Measurements from ENCODE around the gene BTBD9. TPM values are rescaled to one million over a fixed set of nuclear protein-coding genes. Genes with fewer than 3 reads are reported as not detected.

BTBD9 gene
- total and polyA plus RNA-seq, 4 donors, result 8.7 to 73.9 (median 28.3) TPM

DNA sequence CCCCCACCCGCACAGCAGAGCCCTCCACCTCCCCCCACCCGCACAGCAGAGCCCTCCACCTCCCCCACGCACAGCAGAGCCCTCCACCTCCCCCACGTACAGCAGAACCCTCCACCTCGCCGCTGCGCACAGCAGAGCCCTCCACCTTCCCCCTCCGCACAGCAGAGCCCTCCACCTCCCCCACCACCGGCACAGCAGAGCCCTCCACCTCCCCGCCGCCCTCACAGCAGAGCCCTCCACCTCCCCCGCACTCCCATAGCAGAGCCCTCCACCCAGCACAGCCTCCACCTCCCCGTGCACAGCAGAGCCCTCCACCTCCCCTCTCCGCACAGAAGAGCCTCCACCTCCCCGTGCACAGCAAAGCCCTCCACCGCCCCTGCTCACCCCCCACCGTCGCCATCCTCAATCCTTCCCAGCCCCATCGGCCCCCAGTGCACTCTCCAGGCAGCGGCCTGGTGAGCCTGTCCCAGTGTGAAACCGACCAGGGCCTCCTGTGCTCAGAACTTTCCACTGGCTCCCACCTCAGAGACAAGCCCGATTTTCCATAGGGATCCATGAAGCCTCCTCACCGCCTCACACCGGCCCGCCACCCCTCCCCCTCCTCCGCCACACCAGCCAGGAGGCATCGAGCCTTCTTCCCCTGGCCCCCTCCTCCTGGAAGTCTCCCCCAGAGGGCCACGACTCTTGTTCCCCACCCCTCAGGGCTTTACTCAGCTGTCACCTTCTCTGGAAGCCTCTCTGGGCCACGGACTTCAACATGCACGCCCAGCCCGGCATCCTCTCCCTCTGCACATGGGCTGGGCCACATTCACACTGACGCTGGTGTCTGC lies 473.1 kb downstream of the BTBD9 start:
- no peak for ATAC-seq (ENCODE audit: insufficient read depth, low FRiP score)
- TF ChIP-seq, protein P1, sequence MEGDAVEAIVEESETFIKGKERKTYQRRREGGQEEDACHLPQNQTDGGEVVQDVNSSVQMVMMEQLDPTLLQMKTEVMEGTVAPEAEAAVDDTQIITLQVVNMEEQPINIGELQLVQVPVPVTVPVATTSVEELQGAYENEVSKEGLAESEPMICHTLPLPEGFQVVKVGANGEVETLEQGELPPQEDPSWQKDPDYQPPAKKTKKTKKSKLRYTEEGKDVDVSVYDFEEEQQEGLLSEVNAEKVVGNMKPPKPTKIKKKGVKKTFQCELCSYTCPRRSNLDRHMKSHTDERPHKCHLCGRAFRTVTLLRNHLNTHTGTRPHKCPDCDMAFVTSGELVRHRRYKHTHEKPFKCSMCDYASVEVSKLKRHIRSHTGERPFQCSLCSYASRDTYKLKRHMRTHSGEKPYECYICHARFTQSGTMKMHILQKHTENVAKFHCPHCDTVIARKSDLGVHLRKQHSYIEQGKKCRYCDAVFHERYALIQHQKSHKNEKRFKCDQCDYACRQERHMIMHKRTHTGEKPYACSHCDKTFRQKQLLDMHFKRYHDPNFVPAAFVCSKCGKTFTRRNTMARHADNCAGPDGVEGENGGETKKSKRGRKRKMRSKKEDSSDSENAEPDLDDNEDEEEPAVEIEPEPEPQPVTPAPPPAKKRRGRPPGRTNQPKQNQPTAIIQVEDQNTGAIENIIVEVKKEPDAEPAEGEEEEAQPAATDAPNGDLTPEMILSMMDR (IDR thresholded peaks at IDR 0.05; ENCODE audit: control extremely low read depth, extremely low read depth), result no peak
- Histone ChIP-seq H3K27ac (ENCODE audit: low read depth in 1 of 2, low read length in 1 of 2) (no peak overlapping the region), H3K4me3 (no peak overlapping the region), H3K27me3 (ENCODE audit: control insufficient read depth in 3 of 3, insufficient read depth in 3 of 3, low read length in 2 of 3) (no peaks in the 10 kb centered on the region), H3K4me1 (ENCODE audit: control insufficient read depth in 5 of 5, insufficient read depth in 5 of 5, low read length in 5 of 5) (peaks cover 0 to 15% (median 0%) of the 10 kb centered on the region in 5 donors), H3K36me3 (ENCODE audit: control insufficient read depth in 4 of 4, insufficient read depth in 4 of 4, low read length in 4 of 4) (peaks cover 0 to 3% (median 0%) of the 10 kb centered on the region in 4 donors), H3K9me3 (ENCODE audit: control insufficient read depth in 4 of 4, insufficient read depth in 3 of 4, low read length in 3 of 4) (no peaks in the 10 kb centered on the region), H3K9ac (ENCODE audit: insufficient read depth in 1 of 2, low read length in 2 of 2) (no peak overlapping the region)
- DNase-seq, result no peak
- 77 to 79% methylated on average over 25 to 32 of the region's 32 CpGs for WGBS, 2 donors

DNA sequence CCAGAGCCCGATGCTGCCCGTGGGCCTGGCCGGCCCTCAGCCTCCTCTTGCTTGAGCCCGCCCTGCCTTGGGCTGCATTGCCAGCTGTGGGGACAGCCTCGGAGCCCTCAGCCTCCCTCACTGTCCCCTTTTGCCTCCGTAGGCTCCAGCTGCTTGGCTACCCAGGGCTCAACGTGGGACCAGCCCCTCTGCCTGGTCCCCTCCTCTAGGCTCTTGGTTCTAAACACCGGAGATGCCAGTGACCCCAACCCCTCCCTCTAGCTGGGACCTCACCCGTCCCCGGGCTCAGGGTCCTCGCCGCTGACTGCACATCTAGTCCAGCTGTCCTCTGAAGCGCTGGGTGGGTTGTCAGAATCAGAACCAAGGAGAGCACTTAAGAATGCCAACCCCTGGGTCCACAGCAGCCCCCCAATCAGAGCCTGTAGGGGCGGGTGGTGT lies 475.0 kb downstream of the BTBD9 start:
- H3K27me3 ChIP-seq (ENCODE audit: control insufficient read depth in 3 of 3, insufficient read depth in 3 of 3, low read length in 2 of 3), result no peaks in the 10 kb centered on the region
- no peaks in the 10 kb centered on the region for H3K9me3 ChIP-seq (ENCODE audit: control insufficient read depth in 4 of 4, insufficient read depth in 3 of 4, low read length in 3 of 4)
- H3K36me3 ChIP-seq (ENCODE audit: control insufficient read depth in 4 of 4, insufficient read depth in 4 of 4, low read length in 4 of 4), result peaks cover 0 to 5% (median 2%) of the 10 kb centered on the region in 4 donors
- no peak overlapping the region for H3K9ac ChIP-seq (ENCODE audit: insufficient read depth in 1 of 2, low read length in 2 of 2)
- DNase-seq, result no peak
- peaks cover 0 to 15% (median 0%) of the 10 kb centered on the region in 5 donors for H3K4me1 ChIP-seq (ENCODE audit: control insufficient read depth in 5 of 5, insufficient read depth in 5 of 5, low read length in 5 of 5)
- 94% methylated on average over 14 of the region's 14 CpGs for WGBS, 2 donors
- TF ChIP-seq, protein P1 (IDR thresholded peaks at IDR 0.05; ENCODE audit: control extremely low read depth, extremely low read depth), result no peak
- ATAC-seq (ENCODE audit: insufficient read depth, low FRiP score), result no peak
- no peak overlapping the region for H3K4me3 ChIP-seq
- no peak overlapping the region for H3K27ac ChIP-seq (ENCODE audit: low read depth in 1 of 2, low read length in 1 of 2)

DNA sequence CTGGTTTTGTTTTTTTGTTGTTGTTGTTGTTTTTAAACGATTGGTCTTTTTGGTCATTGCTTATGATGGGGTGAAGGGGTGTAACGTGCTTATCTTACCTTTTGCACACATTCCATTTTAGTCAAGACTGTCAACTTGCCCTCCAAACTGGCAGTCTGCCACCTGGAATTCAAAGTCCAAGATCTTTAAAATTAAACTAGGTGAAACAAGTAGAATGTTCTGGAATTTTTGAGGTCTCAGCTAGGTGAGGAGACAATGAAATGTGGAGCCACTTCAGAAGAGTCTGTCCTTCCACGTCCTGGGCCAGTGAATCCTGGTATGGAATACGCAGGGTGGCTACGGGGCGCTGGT lies 475.6 kb downstream of the BTBD9 start:
- Histone ChIP-seq H3K9ac (ENCODE audit: insufficient read depth in 1 of 2, low read length in 2 of 2) (no peak overlapping the region), H3K27me3 (ENCODE audit: control insufficient read depth in 3 of 3, insufficient read depth in 3 of 3, low read length in 2 of 3) (no peaks in the 10 kb centered on the region), H3K9me3 (ENCODE audit: control insufficient read depth in 4 of 4, insufficient read depth in 3 of 4, low read length in 3 of 4) (no peaks in the 10 kb centered on the region), H3K27ac (ENCODE audit: low read depth in 1 of 2, low read length in 1 of 2) (no peak overlapping the region), H3K4me3 (no peak overlapping the region), H3K36me3 (ENCODE audit: control insufficient read depth in 4 of 4, insufficient read depth in 4 of 4, low read length in 4 of 4) (peaks cover 0 to 5% (median 2%) of the 10 kb centered on the region in 4 donors), H3K4me1 (ENCODE audit: control insufficient read depth in 5 of 5, insufficient read depth in 5 of 5, low read length in 5 of 5) (peaks cover 0 to 15% (median 0%) of the 10 kb centered on the region in 5 donors)
- DNase-seq (no peak), ATAC-seq (ENCODE audit: insufficient read depth, low FRiP score) (no peak)
- 84 to 88% methylated on average over 6 of the region's 6 CpGs for WGBS, 2 donors
- TF ChIP-seq, protein P1 (IDR thresholded peaks at IDR 0.05; ENCODE audit: control extremely low read depth, extremely low read depth), result no peak
